ENCODE measurements around the gene XIRP2.

- TF ChIP-seq POLR2AphosphoS5 (IDR thresholded peaks at IDR 0.05): no peak
- no peak for TF ChIP-seq CTCF (IDR thresholded peaks at IDR 0.05)
Observed at GRCh38 chr2:166888180-166888579, at the start of gene XIRP2.
